ENCODE data around the gene PPP1R3E. TPM values are rescaled to one million over a fixed set of nuclear protein-coding genes. Genes with fewer than 3 reads are reported as not detected.

The PPP1R3E gene
- total RNA-seq, 1 experiment from 2014 or later, result 3.9 TPM

- Histone ChIP-seq H2BK5ac (ENCODE audit: insufficient read length, low read length) (peak within 1 kb of the TSS; percentile 13), H4K8ac (replicated peaks; ENCODE audit: insufficient read length, low read depth, low read length) (peak within 1 kb of the TSS; percentile 19), H4K91ac (ENCODE audit: insufficient read length, low read depth, low read length) (peak within 1 kb of the TSS; percentile 14), H3K9ac (ENCODE audit: extremely low read depth, insufficient read length, low read length) (peak within 1 kb of the TSS; percentile 97), H3T11ph (ENCODE audit: low read length) (no peak within 1 kb of the TSS), H3K56ac (ENCODE audit: insufficient read length, low read depth, low read length) (no peak within 1 kb of the TSS), H2AK5ac (ENCODE audit: insufficient read length, low read length) (no peak within 1 kb of the TSS), H3K23ac (ENCODE audit: insufficient read length, low read depth, low read length) (no peak within 1 kb of the TSS), H2BK12ac (ENCODE audit: insufficient read length, low read depth, low read length) (no peak within 1 kb of the TSS), H3K79me2 (ENCODE audit: insufficient read depth, low read length) (peaks cover 10% of the 10 kb centered on the region; the same call in 1 of the 2 replicates), H2BK120ac (ENCODE audit: low read depth, low read length, poor library complexity, severe bottlenecking) (peak within 1 kb of the TSS; percentile 91), H3K14ac (ENCODE audit: insufficient read depth, low read length) (peak within 1 kb of the TSS; percentile 87), H3K4me1 (ENCODE audit: insufficient read depth, low read length) (peaks cover 3% of the 10 kb centered on the region; the same call in 1 of the 2 replicates), H2BK15ac (ENCODE audit: low read depth, low read length) (no peak within 1 kb of the TSS), H3K4me2 (ENCODE audit: insufficient read depth, insufficient read length, low read length) (peak within 1 kb of the TSS; percentile 94), H3K18ac (ENCODE audit: insufficient read length, low read depth, low read length) (peak within 1 kb of the TSS; percentile 83), H3K4ac (ENCODE audit: low read depth, low read length) (no peak within 1 kb of the TSS; the same call in 1 of the 2 replicates), H4K5ac (ENCODE audit: insufficient read length, low read depth, low read length) (peak within 1 kb of the TSS; percentile 92), H4K20me1 (ENCODE audit: control insufficient read depth, insufficient read depth, insufficient read length) (no peaks in the 10 kb centered on the region), H3K27ac (ENCODE audit: insufficient read length, low read depth, low read length) (peak within 1 kb of the TSS; percentile 94), H2BK20ac (ENCODE audit: low read depth, low read length, poor library complexity, severe bottlenecking) (no peak within 1 kb of the TSS), H2AFZ (ENCODE audit: low read length) (no peak within 1 kb of the TSS), H3K9me3 (ENCODE audit: control insufficient read depth, low read depth, low read length) (no peaks in the 10 kb centered on the region), H3K23me2 (ENCODE audit: insufficient read length, low read depth, low read length, poor library complexity, severe bottlenecking) (peaks cover 13% of the 10 kb centered on the region), H3K27me3 (ENCODE audit: insufficient read depth, low read length) (no peaks in the 10 kb centered on the region), H3K79me1 (ENCODE audit: insufficient read depth, low read depth, low read length, poor library complexity, severe bottlenecking) (peaks cover 4% of the 10 kb centered on the region)
- peaks cover 34 to 46% (median 44%) of the 10 kb centered on the region in 3 experiments for H3K36me3 Mint-ChIP-seq (ENCODE audit: insufficient read depth in 1 of 3, low read depth in 3 of 3)
- no peak for TF ChIP-seq CTCF (conservative IDR thresholded peaks at IDR 0.05)
- H3K27ac Mint-ChIP-seq, result peak within 1 kb of the TSS; percentile 99
- no peaks in the 10 kb centered on the region; a peak in 1 of 5 replicates for H3K9me3 Mint-ChIP-seq
- peak within 1 kb of the TSS; percentile 95 to 97 for H3K4me3 Mint-ChIP-seq
- WGBS (ENCODE audit: extremely low coverage, insufficient read length, low lambda C conversion rate), result no CpG with 5 or more reads among the region's 63 CpGs
- peaks cover 22 to 28% of the 10 kb centered on the region in 2 experiments for H3K4me1 Mint-ChIP-seq
- H3K27me3 Mint-ChIP-seq (ENCODE audit: low read depth), result no peaks in the 10 kb centered on the region
- peak; percentile 100 for DNase-seq
Measured at GRCh38 chr14:23320584-23321571, 18.2 kb upstream of the PPP1R3E start, which contains the start of gene PABPN1. Gene PABPN1, plus strand, starts transcription at chr14:23321457. Its CDS starts 13 bp downstream, at chr14:23321470.

All from H9 (cell line).